ENCODE data around the gene CT45A6.
"Not testable (repeated sequence)": the region's sequence is repeated elsewhere in the genome, so short reads cannot be mapped to it uniquely, and the experiment has no call there.

CT45A6 gene

GRCh38 chrX:135802687-135803086 is at the start of gene CT45A6:
TSS of gene CT45A6 (minus strand) at chrX:135802787. CDS start at chrX:135798993, 3,794 bp downstream.
- not testable (repeated sequence) for DNase-seq

GRCh38 chrX:135837180-135837579 is 34.6 kb upstream of the CT45A6 start, which contains the start of gene CT45A7:
TSS of gene CT45A7 (minus strand) at chrX:135837280. CDS start at chrX:135833533, 3,747 bp downstream.
- DNase-seq: not testable (repeated sequence)

- DNase-seq: not testable (repeated sequence)
These were observed 17.3 kb upstream of the CT45A6 start, which contains the start of gene CT45A2 for GRCh38 chrX:135819912-135820311. TSS of gene CT45A2 (minus strand) at chrX:135820012. CDS start at chrX:135816265, 3,747 bp downstream.

GRCh38 chrX:135785403-135785802 is 17.2 kb downstream of the CT45A6 start, which contains the start of gene CT45A5:
TSS of gene CT45A5 (minus strand) at chrX:135785503. CDS start at chrX:135781729, 3,774 bp downstream.
- not testable (repeated sequence) for DNase-seq

- DNase-seq: not testable (repeated sequence)
These were observed 34.5 kb downstream of the CT45A6 start, which contains the start of gene CT45A3 for GRCh38 chrX:135768091-135768490. TSS of gene CT45A3 (minus strand) at chrX:135768191. CDS start at chrX:135764444, 3,747 bp downstream.

- DNase-seq: not testable (repeated sequence)
These were observed 57.8 kb downstream of the CT45A6 start for GRCh38 chrX:135744739-135745138.
